Frontal cortex (tissue), 4 donors: ENCODE results near the gene GOLGA3. TPM values are rescaled to one million over a fixed set of nuclear protein-coding genes. Genes with fewer than 3 reads are reported as not detected.
A peak's percentile ranks its signal among the peaks of the same experiment; 100 is the strongest.
"Not testable (repeated sequence)": the region's sequence is repeated elsewhere in the genome, so short reads cannot be mapped to it uniquely, and the experiment has no call there.

Experiments
- DNase-seq, 2 donors: peaks; one replicate each; pipeline ENCODE4 v3.0.0; 2012; ENCODE audit warnings: low spot score in 2 of 2
- FAIRE-seq: peaks from 2 replicates; lab custom pipeline; 2012; peaks lifted over from hg19 to GRCh38; lab: Jason Lieb, UNC
- total RNA-seq: library from RNA; depleted of rRNA; stranded (reverse); fragments of >200 nt; gene quantifications from one replicate; pipeline ENCODE4 v1.2.3, GENCODE V29; 2014
- donor health status: control.
- donor health status: control.
- donor health status: control.

The GOLGA3 gene
- total RNA-seq, 1 donor from 2014 or later: 50.5 TPM

GRCh38 chr12:132786192-132786591, 42.5 kb downstream of the GOLGA3 start:
- FAIRE-seq: no peak
- no peak for DNase-seq

DNA sequence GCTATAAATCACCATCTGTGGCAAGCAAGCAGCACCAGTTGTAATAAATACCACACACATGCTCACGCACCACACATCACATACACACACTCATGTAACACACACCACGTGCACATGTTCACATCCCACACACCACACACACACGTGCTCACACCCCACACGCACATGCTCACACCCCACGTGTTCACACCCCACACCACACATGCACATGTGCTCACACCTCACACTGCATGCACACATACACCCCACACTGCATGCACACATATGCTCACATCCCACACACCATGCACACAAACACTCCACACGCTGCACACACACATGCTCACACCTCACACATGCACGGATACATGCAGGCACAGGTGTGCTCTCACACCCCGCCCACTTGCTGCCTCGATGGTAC, 44.1 kb downstream of the GOLGA3 start:
- DNase-seq (no peak), FAIRE-seq (no peak)

DNA sequence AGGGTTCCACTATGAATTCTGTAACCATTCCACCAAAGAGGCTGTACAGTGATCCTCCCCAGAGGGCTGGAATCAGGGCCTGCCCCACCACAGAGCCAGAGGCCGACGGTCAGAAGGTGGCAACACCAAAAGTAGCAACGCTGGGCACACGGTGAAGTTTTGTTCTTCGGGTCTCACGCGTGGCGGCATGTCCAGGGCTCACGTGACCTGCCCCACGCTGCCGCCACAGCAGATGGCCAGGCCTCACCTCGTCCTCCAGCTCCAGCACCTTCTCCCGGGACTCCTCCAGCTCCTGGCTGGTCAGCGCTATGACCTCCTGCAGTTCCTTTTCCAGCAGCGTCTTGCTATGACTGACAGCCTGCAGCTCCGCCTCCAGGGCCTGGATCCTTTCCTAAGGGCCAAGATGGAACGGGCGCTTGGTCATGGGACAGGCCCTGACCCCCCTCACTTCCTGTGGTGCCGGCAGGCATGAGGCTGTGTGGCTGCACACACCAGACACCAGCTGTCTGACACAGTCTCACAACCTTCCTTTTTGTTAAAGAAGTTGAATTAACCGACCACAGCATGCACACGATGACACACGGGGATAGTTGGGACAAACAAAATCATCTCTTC, 44.6 kb downstream of the GOLGA3 start:
- DNase-seq (no peak), FAIRE-seq (no peak)

GRCh38 chr12:132781938-132782337, 46.7 kb downstream of the GOLGA3 start:
- FAIRE-seq (no peak), DNase-seq (no peak)

DNA sequence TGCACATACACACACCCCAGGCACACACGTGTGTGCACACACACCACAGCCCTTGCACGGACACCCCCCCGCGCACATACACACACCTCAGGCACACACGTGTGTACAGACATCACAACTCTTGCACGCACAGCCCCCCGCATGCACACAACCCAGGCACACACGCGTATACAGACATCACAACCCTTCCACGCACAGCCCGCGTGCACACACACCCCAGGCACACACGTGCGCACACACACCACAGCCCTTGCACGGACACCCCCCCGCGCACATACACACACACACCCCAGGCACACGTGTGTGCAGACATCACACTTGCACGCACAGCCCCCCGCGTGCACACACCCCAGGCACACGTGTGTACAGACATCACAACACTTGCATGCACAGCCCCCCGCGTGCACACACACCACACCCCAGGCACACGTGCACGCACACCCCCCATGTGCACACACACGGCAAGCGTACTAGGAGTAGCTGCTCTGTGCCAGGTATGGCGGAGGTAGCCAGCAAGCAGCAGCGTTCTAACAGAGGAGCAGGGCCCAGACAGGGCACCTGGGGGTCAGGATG, 48.8 kb downstream of the GOLGA3 start:
- no peak for FAIRE-seq
- no peak for DNase-seq

- no peak for DNase-seq
These were observed 51.1 kb downstream of the GOLGA3 start for GRCh38 chr12:132777614-132778013.

DNA sequence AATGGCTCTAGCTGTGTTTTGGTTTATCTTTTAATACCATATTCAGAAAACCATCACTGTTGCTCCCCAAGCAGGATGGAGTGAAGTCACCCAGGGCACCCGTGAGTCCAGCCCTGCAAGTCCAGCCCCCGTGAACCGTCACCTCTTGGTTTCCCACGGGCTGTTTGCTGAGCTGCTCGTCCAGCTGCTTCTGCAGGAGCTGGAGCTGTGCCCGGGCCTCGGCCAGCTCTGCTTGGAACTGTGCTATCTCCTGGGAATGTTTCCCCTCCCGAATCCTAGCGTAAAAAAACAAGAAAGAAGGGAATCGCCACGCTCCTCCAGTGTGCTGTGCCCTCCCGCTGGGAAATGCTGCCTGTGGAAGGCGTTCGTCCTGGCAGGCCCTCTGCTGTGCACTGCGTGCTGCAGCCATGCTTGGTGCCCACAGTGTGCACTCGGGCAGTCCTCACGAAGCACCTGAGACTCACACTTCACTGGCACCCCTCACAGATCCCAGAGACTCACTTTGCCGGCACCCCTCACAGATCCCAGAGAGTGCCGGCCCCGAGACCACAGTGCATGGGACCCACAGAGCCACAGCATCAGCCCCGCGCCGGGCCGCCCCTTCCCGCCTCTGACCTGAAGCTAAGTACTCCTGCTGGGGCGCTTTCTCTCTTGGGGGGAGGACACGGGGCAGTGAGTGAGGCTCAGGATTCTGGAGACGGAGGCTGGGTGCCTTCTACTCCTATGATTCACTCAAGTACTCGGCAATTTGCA, 51.7 kb downstream of the GOLGA3 start:
- no peak for FAIRE-seq
- DNase-seq: peak in 1 of 2 donors; percentile 57

More at GRCh38 chr12:132777614-132778013, 51.1 kb downstream of the GOLGA3 start:
- no peak for FAIRE-seq

DNA sequence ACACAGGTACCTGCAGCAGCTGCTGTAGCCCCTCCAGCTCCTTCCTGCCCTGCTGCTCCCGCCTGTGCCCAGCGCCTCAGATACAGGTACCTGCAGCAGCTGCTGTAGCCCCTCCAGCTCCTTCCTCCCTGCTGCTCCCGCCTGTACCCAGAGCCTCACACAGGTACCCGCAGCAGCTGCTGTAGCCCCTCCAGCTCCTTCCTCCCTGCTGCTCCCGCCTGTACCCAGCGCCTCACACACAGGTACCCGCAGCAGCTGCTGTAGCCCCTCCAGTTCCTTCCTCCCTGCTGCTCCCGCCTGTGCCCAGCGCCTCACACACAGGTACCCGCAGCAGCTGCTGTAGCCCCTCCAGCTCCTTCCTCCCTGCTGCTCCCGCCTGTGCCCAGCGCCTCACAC, 52.4 kb downstream of the GOLGA3 start:
- FAIRE-seq, DNase-seq: not testable (repeated sequence)

DNA sequence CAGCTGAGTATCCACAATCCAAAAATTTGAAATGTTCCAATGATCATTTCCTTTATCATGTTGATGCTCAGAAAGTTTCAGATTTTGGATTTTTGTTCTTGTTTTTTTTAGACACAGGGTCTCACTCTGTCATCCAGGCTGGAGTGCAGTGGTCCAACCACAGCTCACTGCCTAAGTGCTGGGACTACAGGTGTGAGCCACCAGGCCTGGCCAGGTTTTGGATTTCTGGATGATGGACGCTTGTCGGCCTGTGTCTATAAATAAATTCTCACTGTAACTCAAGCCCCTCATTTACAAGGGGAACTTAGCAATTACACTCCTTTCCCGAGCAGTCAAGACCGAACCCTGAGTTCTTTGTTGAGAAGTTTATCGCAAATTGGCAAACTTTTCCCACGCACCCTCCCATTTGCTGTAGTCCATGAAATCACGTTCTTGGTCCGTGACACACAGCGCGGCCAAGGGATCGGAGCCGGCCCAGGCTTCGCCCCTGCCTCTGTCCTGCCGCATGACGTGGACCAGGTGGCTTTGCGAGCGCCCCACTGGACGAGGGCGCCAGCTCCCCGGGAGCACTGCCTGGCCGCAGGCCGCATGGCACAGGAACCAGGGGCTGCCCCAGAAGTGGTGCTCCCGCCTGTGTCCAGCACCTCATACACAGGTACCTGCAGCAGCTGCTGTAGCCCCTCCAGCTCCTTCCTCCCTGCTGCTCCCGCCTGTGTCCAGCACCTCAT, 53.0 kb downstream of the GOLGA3 start:
- FAIRE-seq (no peak), DNase-seq (no peak)

DNA sequence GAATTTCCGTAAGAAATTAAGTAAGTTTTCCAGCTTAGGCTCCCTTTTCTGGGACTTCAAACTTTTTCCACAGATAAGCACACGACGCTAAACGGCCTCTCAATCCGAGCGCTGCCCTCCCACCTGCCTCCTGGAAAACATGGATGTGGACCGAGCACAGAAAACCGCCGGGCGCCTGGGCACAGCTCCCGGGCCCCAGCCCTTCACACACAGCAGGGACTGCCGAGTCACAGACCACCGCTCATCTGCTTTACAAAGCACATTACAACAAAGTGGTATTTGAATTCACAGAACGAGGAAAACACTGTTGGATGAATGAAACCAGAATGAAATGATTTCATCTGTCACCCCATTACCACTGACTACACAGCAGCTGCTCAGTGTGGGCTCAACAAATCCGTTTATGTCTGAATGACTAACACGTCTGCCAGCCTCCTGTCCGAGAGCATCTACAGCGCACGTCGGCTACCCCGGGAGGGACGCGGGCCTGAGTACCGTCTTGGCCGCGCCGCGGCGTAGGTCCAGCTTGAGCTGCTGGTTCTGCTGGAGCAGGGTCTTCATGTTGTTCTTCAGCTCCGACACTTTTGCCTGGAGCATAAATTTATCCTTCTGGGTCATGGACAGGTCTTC, 53.9 kb downstream of the GOLGA3 start:
- DNase-seq (peak in 1 of 2 donors; percentile 59), FAIRE-seq (no peak)

GRCh38 chr12:132774159-132774558, 54.5 kb downstream of the GOLGA3 start:
- FAIRE-seq: no peak

DNA sequence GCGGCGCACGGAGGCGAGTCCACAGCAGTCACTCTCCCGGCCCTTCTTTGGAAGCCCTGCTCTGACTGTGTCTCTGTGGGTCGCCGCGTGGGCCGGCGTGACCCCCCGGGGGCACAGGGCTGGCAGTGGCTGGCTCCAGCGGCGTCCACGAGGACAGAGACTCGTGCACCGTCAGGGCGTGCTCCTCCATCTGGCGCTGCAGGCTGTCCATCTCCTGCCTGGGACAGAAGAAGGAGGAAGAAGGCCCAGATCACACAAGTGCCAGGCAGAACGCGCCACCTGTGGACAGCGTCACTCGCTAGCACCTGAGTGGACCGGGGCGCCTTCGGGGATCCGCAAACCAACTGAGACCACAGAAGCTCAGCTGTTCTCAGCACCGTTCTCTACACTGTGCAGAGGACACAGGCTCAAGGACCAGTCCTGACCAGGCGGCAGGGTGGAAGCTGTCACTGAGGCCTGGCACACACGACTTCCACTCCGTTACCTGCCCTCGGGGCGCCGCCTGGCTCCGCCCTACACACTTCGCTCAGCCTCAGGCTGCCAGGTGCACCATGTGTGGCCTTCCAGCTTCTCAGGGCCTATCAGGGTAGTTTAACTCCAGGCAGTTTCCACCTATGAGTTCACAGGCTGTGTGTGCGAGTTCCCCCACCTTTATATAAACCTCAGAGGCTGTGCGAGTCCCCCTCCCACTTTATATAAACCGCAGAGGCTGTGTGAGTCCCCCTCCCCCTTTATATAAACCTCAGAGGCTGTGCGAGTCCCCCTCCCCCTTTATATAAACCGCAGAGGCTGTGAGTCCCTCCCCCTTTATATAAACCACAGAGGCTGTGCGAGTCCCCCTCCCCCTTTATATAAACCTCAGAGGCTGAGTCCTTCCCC, 55.4 kb downstream of the GOLGA3 start:
- FAIRE-seq: no peak
- no peak for DNase-seq

More at GRCh38 chr12:132774159-132774558, 54.5 kb downstream of the GOLGA3 start:
- no peak for DNase-seq

DNA sequence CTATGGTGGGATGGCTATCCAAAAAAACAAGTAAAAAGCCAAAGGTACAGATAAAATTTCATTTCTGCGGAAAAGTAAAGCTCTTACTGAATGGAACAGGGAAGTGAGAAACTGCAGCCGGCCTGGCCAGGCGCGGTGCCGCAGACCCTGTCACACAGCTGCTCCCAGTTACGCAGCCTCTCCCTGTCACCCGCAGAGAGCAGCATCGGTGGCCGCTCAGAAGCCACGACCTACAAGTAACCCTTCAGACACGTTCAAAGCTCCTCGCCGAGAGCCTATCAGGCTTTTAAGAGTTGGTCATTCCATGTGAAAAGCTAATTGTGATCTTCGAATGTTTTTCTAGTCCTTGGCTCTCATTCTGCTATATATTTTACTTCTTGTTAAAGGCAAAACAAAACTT, 56.1 kb downstream of the GOLGA3 start:
- FAIRE-seq: no peak
- no peak for DNase-seq

DNA sequence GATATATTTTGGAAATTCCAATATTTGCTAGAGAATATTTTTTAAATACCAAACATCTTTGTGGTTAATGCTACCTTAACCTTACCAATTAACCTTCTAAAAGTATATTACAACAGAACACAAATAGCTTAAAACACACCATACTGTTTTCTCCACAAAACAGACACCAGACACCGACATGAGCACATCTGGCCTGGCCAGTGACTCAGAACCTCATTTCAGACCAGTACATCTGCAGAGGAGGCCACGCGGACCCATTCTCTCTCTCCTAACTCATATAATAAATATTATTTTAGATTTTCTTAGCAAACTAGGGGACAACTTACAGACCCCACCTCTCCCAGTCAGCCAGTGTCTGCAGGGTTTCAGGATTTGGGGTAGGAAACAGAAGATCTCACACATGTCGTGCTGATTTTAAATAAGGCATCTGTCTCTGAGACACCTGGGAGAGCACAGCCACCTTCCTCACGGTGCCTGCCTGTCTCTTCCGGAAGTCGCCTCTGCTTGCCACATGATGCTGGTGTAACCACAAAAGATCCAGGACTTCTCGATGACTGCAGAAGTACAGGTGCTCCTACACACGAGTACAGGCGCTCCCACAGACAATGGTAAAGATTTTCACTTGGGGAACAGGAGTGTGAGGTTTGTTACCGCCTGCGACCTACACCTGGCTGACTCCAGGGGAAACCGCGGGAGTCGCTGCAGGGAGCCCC, 57.4 kb downstream of the GOLGA3 start:
- DNase-seq (no peak), FAIRE-seq (no peak)

- FAIRE-seq (no peak), DNase-seq (no peak)
These were observed 62.1 kb downstream of the GOLGA3 start for GRCh38 chr12:132766380-132767085.

DNA sequence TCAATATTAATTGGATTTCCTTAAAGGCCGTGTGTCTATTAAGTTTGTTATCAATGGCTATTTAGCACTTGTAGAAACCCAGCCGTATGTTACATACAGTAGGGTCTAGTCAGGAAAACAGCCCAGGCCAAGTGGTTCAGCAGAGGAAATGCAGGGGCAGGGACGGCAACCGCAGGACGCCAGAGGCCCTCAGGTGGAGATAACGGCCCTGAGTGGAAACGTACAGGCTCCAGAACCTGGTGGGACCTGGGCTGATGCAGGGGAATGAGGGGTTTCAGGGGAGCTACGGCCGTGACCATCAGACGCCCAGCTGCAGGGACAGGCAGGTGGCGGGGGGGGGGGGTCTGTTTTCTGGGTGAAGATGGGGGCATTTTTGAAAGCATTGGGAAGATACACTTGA, 63.3 kb downstream of the GOLGA3 start:
- DNase-seq (no peak), FAIRE-seq (no peak)

GRCh38 chr12:132764231-132764630, 64.4 kb downstream of the GOLGA3 start:
- DNase-seq (no peak), FAIRE-seq (no peak)
